ENCODE measurements around the gene PTPN13. TPM values are rescaled to one million over a fixed set of nuclear protein-coding genes. Genes with fewer than 3 reads are reported as not detected.

The PTPN13 gene
- total RNA-seq, 2 experiments from 2014 or later, result 3.9 to 4.1 TPM

- Mint-ChIP-seq H3K4me1 (ENCODE audit: low read depth) (no peaks in the 10 kb centered on the region), H3K27ac (no peak overlapping the region), H3K27me3 (no peaks in the 10 kb centered on the region), H3K9me3 (no peaks in the 10 kb centered on the region), H3K36me3 (ENCODE audit: low read depth) (no peaks in the 10 kb centered on the region), H3K4me3 (no peak overlapping the region)
- DNase-seq (no peak), ATAC-seq (ENCODE audit: poor library complexity) (no peak)
- TF ChIP-seq CTCF (IDR thresholded peaks at IDR 0.05), result no peak
- H3K9me3 ChIP-seq (ENCODE audit: control insufficient read depth in 1 of 2, insufficient read depth in 1 of 2, low read length in 2 of 2), result no peaks in the 10 kb centered on the region
- no peaks in the 10 kb centered on the region for H3K4me1 ChIP-seq (ENCODE audit: insufficient read depth, low read length)
- H3K4me3 ChIP-seq (ENCODE audit: low read length), result no peak overlapping the region
- POLR2A ChIA-PET, result no interaction called here
- CTCF ChIA-PET, result no interaction called here
- no peak overlapping the region for H3K27ac ChIP-seq (ENCODE audit: low read depth in 1 of 2, low read length in 2 of 2)
- H3K36me3 ChIP-seq (ENCODE audit: insufficient read depth, low read length), result no peaks in the 10 kb centered on the region
- no peaks in the 10 kb centered on the region for H3K27me3 ChIP-seq (ENCODE audit: control insufficient read depth in 1 of 2, insufficient read depth in 2 of 2, low read length in 2 of 2)
- intact Hi-C loops (cut with DNase I, micrococcal nuclease), result no loop called here
Observed at GRCh38 chr4:86621435-86621834, 27.3 kb downstream of the PTPN13 start.

- no peak for TF ChIP-seq CTCF (IDR thresholded peaks at IDR 0.05)
- Histone ChIP-seq H3K9me3 (ENCODE audit: control insufficient read depth in 1 of 2, insufficient read depth in 1 of 2, low read length in 2 of 2) (no peaks in the 10 kb centered on the region), H3K4me1 (ENCODE audit: insufficient read depth, low read length) (no peaks in the 10 kb centered on the region), H3K36me3 (ENCODE audit: insufficient read depth, low read length) (no peaks in the 10 kb centered on the region), H3K27ac (ENCODE audit: low read depth in 1 of 2, low read length in 2 of 2) (no peak overlapping the region), H3K27me3 (ENCODE audit: control insufficient read depth in 1 of 2, insufficient read depth in 2 of 2, low read length in 2 of 2) (no peaks in the 10 kb centered on the region), H3K4me3 (ENCODE audit: low read length) (no peak overlapping the region)
- ChIA-PET POLR2A (no interaction called here), CTCF (no interaction called here)
- intact Hi-C loops (cut with DNase I, micrococcal nuclease), result no loop called here
- Mint-ChIP-seq H3K9me3 (no peaks in the 10 kb centered on the region), H3K4me1 (ENCODE audit: low read depth) (no peaks in the 10 kb centered on the region), H3K4me3 (no peak overlapping the region), H3K27ac (no peak overlapping the region), H3K36me3 (ENCODE audit: low read depth) (no peaks in the 10 kb centered on the region), H3K27me3 (no peaks in the 10 kb centered on the region)
- ATAC-seq (ENCODE audit: poor library complexity) (no peak), DNase-seq (no peak)
Observed at GRCh38 chr4:86626066-86626465, 32.0 kb downstream of the PTPN13 start.

GRCh38 chr4:86627462-86628135 lies 33.5 kb downstream of the PTPN13 start:
- no peak overlapping the region for H3K4me3 ChIP-seq (ENCODE audit: low read length)
- Mint-ChIP-seq H3K27me3 (peaks cover 5% of the 10 kb centered on the region), H3K4me1 (ENCODE audit: low read depth) (no peaks in the 10 kb centered on the region), H3K9me3 (no peaks in the 10 kb centered on the region), H3K36me3 (ENCODE audit: low read depth) (no peaks in the 10 kb centered on the region), H3K27ac (no peak overlapping the region), H3K4me3 (no peak overlapping the region)
- no peak for TF ChIP-seq CTCF (IDR thresholded peaks at IDR 0.05)
- H3K9me3 ChIP-seq (ENCODE audit: control insufficient read depth in 1 of 2, insufficient read depth in 1 of 2, low read length in 2 of 2), result no peaks in the 10 kb centered on the region
- H3K27ac ChIP-seq (ENCODE audit: low read depth in 1 of 2, low read length in 2 of 2), result no peak overlapping the region
- no peaks in the 10 kb centered on the region for H3K27me3 ChIP-seq (ENCODE audit: control insufficient read depth in 1 of 2, insufficient read depth in 2 of 2, low read length in 2 of 2)
- no peak for ATAC-seq (ENCODE audit: poor library complexity)
- ChIA-PET POLR2A (no interaction called here), CTCF (no interaction called here)
- DNase-seq, result no peak
- intact Hi-C loops (cut with DNase I, micrococcal nuclease), result no loop called here
- no peaks in the 10 kb centered on the region for H3K4me1 ChIP-seq (ENCODE audit: insufficient read depth, low read length)
- no peaks in the 10 kb centered on the region for H3K36me3 ChIP-seq (ENCODE audit: insufficient read depth, low read length)

Measured in CD4-positive, alpha-beta T cell (primary cell).